HepG2 (cell line): ENCODE measurements around the gene MIR17HG. TPM values are rescaled to one million over a fixed set of nuclear protein-coding genes. Genes with fewer than 3 reads are reported as not detected.

Experiments
- ATAC-seq: fragments of 200-7000 bp; cut with Tn5 transposase; 3 replicates; pipeline ENCODE4 v1.9.1; 2020; ENCODE audit warnings: mild to moderate bottlenecking, moderate library complexity
- BruUV-seq: library from RNA; stranded (reverse); fragments of 400-500 nt; replicated peaks from 2 replicates; lab custom pipeline; 2021; lab: Mats Ljungman, UMichigan
- CTCF ChIA-PET: fragments of 300-600 bp; formaldehyde crosslinking; extraction: SDS; loops from one replicate; lab custom pipeline; 2021; ENCODE audit warnings: low total read pairs, inconsistent platforms, low intra/inter-chr PET ratio; lab: Yijun Ruan, JAX
- POLR2A ChIA-PET: fragments of 350-600 bp; sonication (Branson Sonifier 250); formaldehyde crosslinking; loops from one replicate; lab custom pipeline; 2020; ENCODE audit warnings: antibody characterized with exemption, inconsistent platforms; lab: Yijun Ruan, JAX
- DNase-seq: peaks from one replicate; pipeline ENCODE4 v3.0.0-alpha.2; 2015; ENCODE audit warnings: low spot score
- FAIRE-seq: peaks from 3 replicates; lab custom pipeline; 2011; peaks lifted over from hg19 to GRCh38; lab: Jason Lieb, UNC
- H2AFZ ChIP-seq: one replicate; pipeline ENCODE4 v1.6.1; 2011; ENCODE audit warnings: low read length, inconsistent platforms
- H3K27ac ChIP-seq: fragments of 300-600 bp; 3 replicates; pipeline ENCODE4 v1.8.0; 2011; ENCODE audit warnings: mixed run types, mild to moderate bottlenecking, mixed read lengths, low read length, inconsistent platforms; ENCODE audit not compliant: insufficient read depth; ENCODE audit errors: extremely low read length
- H3K27me3 ChIP-seq, 2 experiments: fragments of 200-600 bp in 1 of 2; 2 replicates in 1 of 2; 3 replicates in 1 of 2; pipeline versions ENCODE4 v1.6.0 to v1.8.0; 2011; ENCODE audit warnings: low read length in 2 of 2, mild to moderate bottlenecking in 2 of 2, moderate library complexity in 2 of 2, inconsistent platforms in 1 of 2; ENCODE audit not compliant: insufficient read depth in 2 of 2, control insufficient read depth in 1 of 2
- H3K36me3 ChIP-seq, 2 experiments: fragments of 200-600 bp in 1 of 2; replicated peaks in 1 of 2; 2 replicates in 1 of 2; 3 replicates in 1 of 2; pipeline versions ENCODE4 v1.5.1 to v1.8.0; 2011; ENCODE audit warnings: low read length in 2 of 2, inconsistent platforms in 1 of 2; ENCODE audit not compliant: insufficient read depth in 2 of 2, control insufficient read depth in 1 of 2
- H3K4me1 ChIP-seq: 2 replicates; pipeline ENCODE4 v1.5.1; 2012; ENCODE audit warnings: low read length, inconsistent platforms; ENCODE audit not compliant: insufficient read depth
- H3K4me2 ChIP-seq: 2 replicates; pipeline ENCODE4 v1.6.0; 2011; ENCODE audit warnings: low read depth, low read length, inconsistent platforms
- H3K4me3 ChIP-seq, 3 experiments: fragments of 200-600 bp in 1 of 3; sonication (generic), shearing (Covaris generic) in 1 of 3; replicated peaks in 1 of 3; 2 replicates each; pipeline ENCODE4 v1.5.1; 2011 to 2016; ENCODE audit warnings: low read length in 3 of 3, inconsistent platforms in 2 of 3, low read depth in 2 of 3, mild to moderate bottlenecking in 2 of 3, control low read depth in 1 of 3, mixed read lengths in 1 of 3; ENCODE audit not compliant: insufficient read depth in 1 of 3
- H3K79me2 ChIP-seq: one replicate; pipeline ENCODE4 v1.6.1; 2011; ENCODE audit warnings: low read length, inconsistent platforms; ENCODE audit not compliant: insufficient read depth
- H3K9ac ChIP-seq: 2 replicates; pipeline ENCODE4 v1.6.0; 2011; ENCODE audit warnings: mild to moderate bottlenecking, low read depth, low read length, inconsistent platforms; ENCODE audit not compliant: insufficient read depth
- H3K9me3 ChIP-seq: 2 replicates; pipeline ENCODE4 v1.5.1; 2012; ENCODE audit warnings: mild to moderate bottlenecking, low read length
- H4K20me1 ChIP-seq: 2 replicates; pipeline ENCODE4 v1.6.0; 2011; ENCODE audit warnings: inconsistent platforms, mild to moderate bottlenecking, low read length, moderate library complexity; ENCODE audit not compliant: insufficient read depth
- MAF1 ChIP-seq: sonication (generic); formaldehyde crosslinking; IDR thresholded peaks from 2 replicates; pipeline ENCODE4 v1.5.0; 2020; ENCODE audit warnings: missing genetic modification reagents, borderline replicate concordance
- MAFG ChIP-seq: sonication (generic); formaldehyde crosslinking; IDR thresholded peaks from 2 replicates; pipeline ENCODE4 v1.5.1; 2020; ENCODE audit warnings: mild to moderate bottlenecking, missing genetic modification reagents
- POLR2AphosphoS5 ChIP-seq: IDR thresholded peaks from 2 replicates; pipeline ENCODE4 v1.6.1; 2012; ENCODE audit warnings: low read depth, low read length
- REPIN1 ChIP-seq: sonication (generic); formaldehyde crosslinking; IDR thresholded peaks from 2 replicates; pipeline ENCODE4 v1.8.0; 2022; ENCODE audit warnings: missing genetic modification reagents, low read depth, mild to moderate bottlenecking, borderline replicate concordance
- SMC3 ChIP-seq: IDR thresholded peaks from 2 replicates; pipeline ENCODE4 v1.6.1; 2011; ENCODE audit warnings: low read length, improper control_type of control experiment
- TIGD3 ChIP-seq: sonication (generic); formaldehyde crosslinking; IDR thresholded peaks from 2 replicates; pipeline ENCODE4 v1.5.1; 2020; ENCODE audit warnings: mild to moderate bottlenecking, missing genetic modification reagents, borderline replicate concordance
- ZBTB2 ChIP-seq: sonication (generic); formaldehyde crosslinking; IDR thresholded peaks from 2 replicates; pipeline ENCODE4 v1.8.0; 2022; ENCODE audit warnings: low read depth, missing genetic modification reagents
- ZMYM4 ChIP-seq: sonication (generic); formaldehyde crosslinking; IDR thresholded peaks from 2 replicates; pipeline ENCODE4 v1.8.1; 2023; ENCODE audit warnings: mild to moderate bottlenecking, missing genetic modification reagents
- ZNF282 ChIP-seq: fragments of 450-650 bp; IDR thresholded peaks from 2 replicates; pipeline ENCODE4 v1.6.1; 2018; ENCODE audit not compliant: partially characterized antibody
- ZNF30 ChIP-seq: sonication (generic); formaldehyde crosslinking; IDR thresholded peaks from 2 replicates; pipeline ENCODE4 v1.5.0; 2020; ENCODE audit warnings: mild to moderate bottlenecking, missing genetic modification reagents
- WGBS: methylation state at CpG from one replicate; pipeline ENCODE4 v1.1.6; 2017; ENCODE audit warnings: low lambda C conversion rate; 5-methylcytosine and 5-hydroxymethylcytosine counted together
- in situ Hi-C: cut with HindIII; loops from 2 replicates; pipeline ENCODE4 v1.10.0; 2017; ENCODE audit warnings: low pct_unique_long_range_greater_than_20kb; ENCODE audit not compliant: extremely low pct_ligation_motif_present
- intact Hi-C: fragments of 100-400 bp; cut with micrococcal nuclease; formaldehyde crosslinking; loops from one replicate; pipeline ENCODE4 v1.10.0; 2022; ENCODE audit not compliant: unreplicated experiment
- polyA plus RNA-seq, 8 experiments: library from polyadenylated mRNA; depleted of rRNA in 3 of 8; stranded (reverse) in 7 of 8; unstranded in 1 of 8; fragments of >200 nt; fragmentation: Illumina TruSeq in 4 of 8; extraction: Trizol in 4 of 8; gene quantifications; 2 replicates each; pipeline versions ENCODE4 v1.2.1 to v1.2.3, GENCODE V29; 2011 to 2016; ENCODE audit warnings: low read depth in 4 of 8, missing spikeins in 1 of 8, mixed read lengths in 1 of 8; ENCODE audit not compliant: insufficient read depth in 1 of 8
- total RNA-seq, 5 experiments: library from RNA; depleted of rRNA; stranded (reverse); fragments of >200 nt; fragmentation: Illumina TruSeq; extraction: Trizol; gene quantifications; 2 replicates each; pipeline ENCODE4 v1.2.3, GENCODE V29; 2016; ENCODE audit warnings: low read depth in 1 of 5
- TF ChIP-seq, protein P1 (sequence below): IDR thresholded peaks from 2 replicates; pipeline ENCODE4 v1.6.1; 2018; ENCODE audit warnings: missing genetic modification reagents, mild to moderate bottlenecking, missing compliant biosample characterization
- TF ChIP-seq, protein P2 (sequence below): IDR thresholded peaks from 2 replicates; pipeline ENCODE4 v1.6.1; 2016; ENCODE audit warnings: missing genetic modification reagents, missing compliant biosample characterization
- TF ChIP-seq, protein P3 (sequence below): sonication (generic); formaldehyde crosslinking; IDR thresholded peaks from 2 replicates; pipeline ENCODE4 v1.4.0; 2020; ENCODE audit warnings: missing genetic modification reagents
- TF ChIP-seq, protein P4 (sequence below): sonication (generic); formaldehyde crosslinking; conservative IDR thresholded peaks from 2 replicates; pipeline ENCODE4 v1.4.0; 2020; ENCODE audit warnings: missing genetic modification reagents
- TF ChIP-seq, protein P5 (sequence below): sonication (generic); formaldehyde crosslinking; IDR thresholded peaks from 2 replicates; pipeline ENCODE4 v1.5.0; 2020; ENCODE audit warnings: mild to moderate bottlenecking, missing genetic modification reagents

Gene MIR17HG
- total and polyA plus RNA-seq, 2 of the 13 experiments (the other 11 are each of a cell fraction or from before 2014, with no cell fraction given) = 2.5 to 12.3 TPM

DNA sequence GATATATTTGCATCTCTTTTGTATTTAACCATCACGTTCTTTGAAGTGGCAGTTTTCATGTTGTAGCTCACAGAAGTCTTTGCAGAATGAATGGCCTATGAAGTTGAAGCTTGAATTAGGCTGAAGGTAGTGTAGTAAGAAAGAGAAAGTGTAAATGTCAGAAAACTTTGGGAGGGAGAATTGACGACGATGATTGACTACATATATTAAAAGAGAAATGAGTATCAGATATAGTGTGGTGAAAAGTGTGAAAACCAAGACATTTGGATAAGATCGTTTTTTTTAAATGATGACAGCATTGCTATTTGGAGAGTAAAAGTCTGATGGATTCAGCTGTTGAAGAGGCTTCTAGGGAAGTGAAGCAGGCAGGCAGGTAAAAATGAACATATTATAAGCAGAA is 36.3 kb downstream of the MIR17HG start (continued):
- TF ChIP-seq TIGD3 (CRISPR knock-in tag) (no peak), ZBTB2 (CRISPR knock-in tag) (no peak), SMC3 (no peak)
- TF ChIP-seq, protein P1, sequence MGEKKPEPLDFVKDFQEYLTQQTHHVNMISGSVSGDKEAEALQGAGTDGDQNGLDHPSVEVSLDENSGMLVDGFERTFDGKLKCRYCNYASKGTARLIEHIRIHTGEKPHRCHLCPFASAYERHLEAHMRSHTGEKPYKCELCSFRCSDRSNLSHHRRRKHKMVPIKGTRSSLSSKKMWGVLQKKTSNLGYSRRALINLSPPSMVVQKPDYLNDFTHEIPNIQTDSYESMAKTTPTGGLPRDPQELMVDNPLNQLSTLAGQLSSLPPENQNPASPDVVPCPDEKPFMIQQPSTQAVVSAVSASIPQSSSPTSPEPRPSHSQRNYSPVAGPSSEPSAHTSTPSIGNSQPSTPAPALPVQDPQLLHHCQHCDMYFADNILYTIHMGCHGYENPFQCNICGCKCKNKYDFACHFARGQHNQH (CRISPR knock-in tag) = no peak
- TF ChIP-seq, protein P2, sequence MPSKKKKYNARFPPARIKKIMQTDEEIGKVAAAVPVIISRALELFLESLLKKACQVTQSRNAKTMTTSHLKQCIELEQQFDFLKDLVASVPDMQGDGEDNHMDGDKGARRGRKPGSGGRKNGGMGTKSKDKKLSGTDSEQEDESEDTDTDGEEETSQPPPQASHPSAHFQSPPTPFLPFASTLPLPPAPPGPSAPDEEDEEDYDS (CRISPR knock-in tag) = no peak

- in situ Hi-C loops (no loop called here), intact Hi-C loops (loop anchor here (5.0 kb wide), 1 partner anchor 337 kb away; no protein-coding TSS in a partner anchor)
- H3K79me2 ChIP-seq = no peaks in the 10 kb centered on the region
- H3K9ac ChIP-seq = no peak overlapping the region
- ATAC-seq = no peak
- no peaks in the 10 kb centered on the region for H3K36me3 ChIP-seq
- no TSS peak for BruUV-seq
- no peak for DNase-seq
- WGBS = 4% methylated on average over 2 of the region's 2 CpGs
- FAIRE-seq = no peak
- H2AFZ ChIP-seq = no peak overlapping the region
- H3K27ac ChIP-seq = no peak overlapping the region
- no peak overlapping the region for H3K4me3 ChIP-seq
- H3K4me1 ChIP-seq = no peaks in the 10 kb centered on the region
- ChIA-PET CTCF (no interaction called here), POLR2A (no interaction called here)
- no peaks in the 10 kb centered on the region for H3K9me3 ChIP-seq
- no peak overlapping the region for H3K4me2 ChIP-seq
- H3K27me3 ChIP-seq = no peaks in the 10 kb centered on the region
- no peaks in the 10 kb centered on the region for H4K20me1 ChIP-seq
- TF ChIP-seq ZNF30 (CRISPR knock-in tag) = no peak
- no peak for TF ChIP-seq MAFG
- no peak for TF ChIP-seq POLR2AphosphoS5
- TF ChIP-seq MAF1 (CRISPR knock-in tag) = no peak
- no peak for TF ChIP-seq SMC3
- TF ChIP-seq, protein P3, sequence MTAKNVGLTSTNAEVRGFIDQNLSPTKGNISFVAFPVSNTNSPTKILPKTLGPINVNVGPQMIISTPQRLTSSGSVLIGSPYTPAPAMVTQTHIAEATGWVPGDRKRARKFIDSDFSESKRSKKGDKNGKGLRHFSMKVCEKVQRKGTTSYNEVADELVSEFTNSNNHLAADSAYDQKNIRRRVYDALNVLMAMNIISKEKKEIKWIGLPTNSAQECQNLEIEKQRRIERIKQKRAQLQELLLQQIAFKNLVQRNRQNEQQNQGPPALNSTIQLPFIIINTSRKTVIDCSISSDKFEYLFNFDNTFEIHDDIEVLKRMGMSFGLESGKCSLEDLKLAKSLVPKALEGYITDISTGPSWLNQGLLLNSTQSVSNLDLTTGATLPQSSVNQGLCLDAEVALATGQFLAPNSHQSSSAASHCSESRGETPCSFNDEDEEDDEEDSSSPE (CRISPR knock-in tag) = no peak
- TF ChIP-seq ZNF282 = no peak
- TF ChIP-seq, protein P4, sequence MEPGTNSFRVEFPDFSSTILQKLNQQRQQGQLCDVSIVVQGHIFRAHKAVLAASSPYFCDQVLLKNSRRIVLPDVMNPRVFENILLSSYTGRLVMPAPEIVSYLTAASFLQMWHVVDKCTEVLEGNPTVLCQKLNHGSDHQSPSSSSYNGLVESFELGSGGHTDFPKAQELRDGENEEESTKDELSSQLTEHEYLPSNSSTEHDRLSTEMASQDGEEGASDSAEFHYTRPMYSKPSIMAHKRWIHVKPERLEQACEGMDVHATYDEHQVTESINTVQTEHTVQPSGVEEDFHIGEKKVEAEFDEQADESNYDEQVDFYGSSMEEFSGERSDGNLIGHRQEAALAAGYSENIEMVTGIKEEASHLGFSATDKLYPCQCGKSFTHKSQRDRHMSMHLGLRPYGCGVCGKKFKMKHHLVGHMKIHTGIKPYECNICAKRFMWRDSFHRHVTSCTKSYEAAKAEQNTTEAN (CRISPR knock-in tag) = no peak
- no peak for TF ChIP-seq ZMYM4 (CRISPR knock-in tag)
- TF ChIP-seq REPIN1 (CRISPR knock-in tag) = no peak
- TF ChIP-seq, protein P5, sequence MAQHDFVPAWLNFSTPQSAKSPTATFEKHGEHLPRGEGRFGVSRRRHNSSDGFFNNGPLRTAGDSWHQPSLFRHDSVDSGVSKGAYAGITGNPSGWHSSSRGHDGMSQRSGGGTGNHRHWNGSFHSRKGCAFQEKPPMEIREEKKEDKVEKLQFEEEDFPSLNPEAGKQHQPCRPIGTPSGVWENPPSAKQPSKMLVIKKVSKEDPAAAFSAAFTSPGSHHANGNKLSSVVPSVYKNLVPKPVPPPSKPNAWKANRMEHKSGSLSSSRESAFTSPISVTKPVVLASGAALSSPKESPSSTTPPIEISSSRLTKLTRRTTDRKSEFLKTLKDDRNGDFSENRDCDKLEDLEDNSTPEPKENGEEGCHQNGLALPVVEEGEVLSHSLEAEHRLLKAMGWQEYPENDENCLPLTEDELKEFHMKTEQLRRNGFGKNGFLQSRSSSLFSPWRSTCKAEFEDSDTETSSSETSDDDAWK = no peak
These were observed 37.4 kb downstream of the MIR17HG start for GRCh38 chr13:91384896-91385295.
